Panc1 (cell line): Measurements from ENCODE around the gene IRGM. TPM values are rescaled to one million over a fixed set of nuclear protein-coding genes. Genes with fewer than 3 reads are reported as not detected.

Experiments
- total RNA-seq: library from RNA; stranded (reverse); gene quantifications from one replicate; pipeline ENCODE4 v1.2.1, GENCODE V29; 2021; ENCODE audit not compliant: unreplicated experiment

The IRGM gene
- total RNA-seq, 1 experiment from 2014 or later = 0.18 TPM

Other genes with a start within 250 kb of the IRGM start
- gene SYNPO, start 205.9 kb upstream of the IRGM start, total RNA-seq = 82.8 TPM
- 1.7 TPM for gene MYOZ3, start 185.3 kb upstream of the IRGM start, total RNA-seq
- gene RBM22, start 145.5 kb upstream of the IRGM start, total RNA-seq = 54.3 TPM
- gene DCTN4, start 87.5 kb upstream of the IRGM start, total RNA-seq = 66.8 TPM
- gene SMIM3, start 67.8 kb upstream of the IRGM start, total RNA-seq = 55.2 TPM
- 0.05 TPM for gene ZNF300, start 58.5 kb downstream of the IRGM start, total RNA-seq
- 8.5 TPM for gene GPX3, start 174.1 kb downstream of the IRGM start, total RNA-seq
- 81.9 TPM for gene TNIP1, start 234.5 kb downstream of the IRGM start, total RNA-seq